Mesenchymal stem cell (in vitro differentiated cells and primary cell): ENCODE results near the gene H1-8.

Experiments used
- DNase-seq: peaks from one replicate; pipeline ENCODE4 v3.0.0-alpha.2; 2013
- H2AFZ ChIP-seq: one replicate; pipeline ENCODE4 v1.6.1; 2013; ENCODE audit warnings: low read depth, mild to moderate bottlenecking, control low read depth, inconsistent platforms, low read length, moderate library complexity
- H2AK5ac ChIP-seq: 2 replicates; pipeline ENCODE4 v1.6.1; 2013; ENCODE audit warnings: low read length, moderate library complexity, mild to moderate bottlenecking, inconsistent platforms; ENCODE audit not compliant: severe bottlenecking
- H2BK120ac ChIP-seq: one replicate; pipeline ENCODE4 v1.6.1; 2013; ENCODE audit warnings: low read depth, mild to moderate bottlenecking, inconsistent platforms, low read length, moderate library complexity
- H2BK12ac ChIP-seq, 2 experiments: one replicate each; pipeline ENCODE4 v1.6.1; 2013; ENCODE audit warnings: inconsistent platforms in 2 of 2, low read length in 2 of 2, mild to moderate bottlenecking in 2 of 2, moderate library complexity in 2 of 2, control low read depth in 1 of 2
- H2BK15ac ChIP-seq: one replicate; pipeline ENCODE4 v1.6.1; 2013; ENCODE audit warnings: mild to moderate bottlenecking, low read depth, inconsistent platforms; ENCODE audit not compliant: poor library complexity, severe bottlenecking
- H2BK5ac ChIP-seq: 2 replicates; pipeline ENCODE4 v1.6.1; 2013; ENCODE audit warnings: low read depth, mild to moderate bottlenecking, low read length, control low read depth, inconsistent platforms; ENCODE audit not compliant: poor library complexity, severe bottlenecking
- H3K14ac ChIP-seq, 2 experiments: one replicate each; pipeline ENCODE4 v1.6.1; 2013; ENCODE audit warnings: inconsistent platforms in 2 of 2, low read length in 2 of 2, control low read depth in 1 of 2, mild to moderate bottlenecking in 1 of 2, moderate library complexity in 1 of 2
- H3K18ac ChIP-seq, 2 experiments: one replicate each; pipeline ENCODE4 v1.6.1; 2013; ENCODE audit warnings: inconsistent platforms in 2 of 2, low read length in 2 of 2, control low read depth in 1 of 2, low read depth in 1 of 2, mild to moderate bottlenecking in 1 of 2
- H3K23ac ChIP-seq, 2 experiments: one replicate each; pipeline ENCODE4 v1.6.1; 2013; ENCODE audit warnings: inconsistent platforms in 2 of 2, low read length in 2 of 2, mild to moderate bottlenecking in 2 of 2, moderate library complexity in 2 of 2, control low read depth in 1 of 2
- H3K27ac ChIP-seq: 2 replicates; pipeline ENCODE4 v1.5.1; 2013; ENCODE audit warnings: mild to moderate bottlenecking, moderate library complexity, low read length, control low read depth, inconsistent platforms; ENCODE audit not compliant: poor library complexity, severe bottlenecking
- H3K27me3 ChIP-seq, 2 experiments: 2 replicates each; pipeline versions ENCODE4 v1.6.1 to v1.7.0; 2013; ENCODE audit warnings: low read length in 2 of 2, mild to moderate bottlenecking in 2 of 2, moderate library complexity in 2 of 2, control low read depth in 1 of 2, inconsistent platforms in 1 of 2; ENCODE audit not compliant: control insufficient read depth in 1 of 2, insufficient read depth in 1 of 2
- H3K36me3 ChIP-seq, 2 experiments: 2 replicates each; pipeline versions ENCODE4 v1.6.1 to v1.7.0; 2013; ENCODE audit warnings: low read length in 2 of 2, control low read depth in 1 of 2, inconsistent platforms in 1 of 2, low read depth in 1 of 2, mild to moderate bottlenecking in 1 of 2; ENCODE audit not compliant: insufficient read depth in 2 of 2, control insufficient read depth in 1 of 2
- H3K4ac ChIP-seq, 2 experiments: one replicate each; pipeline ENCODE4 v1.6.1; 2013; ENCODE audit warnings: inconsistent platforms in 2 of 2, low read length in 2 of 2, mild to moderate bottlenecking in 2 of 2, moderate library complexity in 2 of 2, control low read depth in 1 of 2, low read depth in 1 of 2
- H3K4me1 ChIP-seq: 2 replicates; pipeline ENCODE4 v1.6.1; 2013; ENCODE audit warnings: low read depth, low read length, control low read depth; ENCODE audit not compliant: control insufficient read depth, insufficient read depth
- H3K4me2 ChIP-seq: 2 replicates; pipeline ENCODE4 v1.6.1; 2013; ENCODE audit warnings: low read length, mild to moderate bottlenecking, inconsistent platforms; ENCODE audit not compliant: poor library complexity, severe bottlenecking
- H3K4me3 ChIP-seq, 2 experiments: 2 replicates each; pipeline versions ENCODE4 v1.5.1 to v1.7.0; 2013; ENCODE audit warnings: low read length in 2 of 2, mild to moderate bottlenecking in 2 of 2, control low read depth in 1 of 2, low read depth in 1 of 2; ENCODE audit not compliant: insufficient read depth in 1 of 2
- H3K79me1 ChIP-seq: replicated peaks from 2 replicates; pipeline ENCODE4 v1.6.1; 2013; ENCODE audit warnings: mild to moderate bottlenecking, control low read depth, low read length, inconsistent platforms; ENCODE audit not compliant: poor library complexity, severe bottlenecking
- H3K9ac ChIP-seq: 2 replicates; pipeline ENCODE4 v1.7.0; 2013; ENCODE audit warnings: mild to moderate bottlenecking, low read length, moderate library complexity
- H3K9me3 ChIP-seq: 2 replicates; pipeline ENCODE4 v1.7.0; 2013; ENCODE audit warnings: mild to moderate bottlenecking, low read length; ENCODE audit not compliant: control insufficient read depth
- H4K8ac ChIP-seq: one replicate; pipeline ENCODE4 v1.6.1; 2013; ENCODE audit warnings: inconsistent platforms, mild to moderate bottlenecking, low read length, moderate library complexity
- H4K91ac ChIP-seq: one replicate; pipeline ENCODE4 v1.6.1; 2013; ENCODE audit warnings: mild to moderate bottlenecking, low read length, inconsistent platforms
- WGBS: methylation state at CpG from one replicate; pipeline ENCODE4 v1.1.7; 2013; ENCODE audit warnings: mixed read lengths; 5-methylcytosine and 5-hydroxymethylcytosine counted together

The H1-8 gene

GRCh38 chr3:129505341-129505740 is 37.6 kb upstream of the H1-8 start:
- H3K4me2 ChIP-seq: no peak overlapping the region
- H2BK120ac ChIP-seq: no peak overlapping the region
- H3K36me3 ChIP-seq: peaks cover 40 to 82% of the 10 kb centered on the region in 2 experiments
- H3K4ac ChIP-seq: no peak overlapping the region
- no peak overlapping the region for H4K91ac ChIP-seq
- H3K27ac ChIP-seq: no peak overlapping the region
- no peak for DNase-seq
- H4K8ac ChIP-seq: no peak overlapping the region
- no peaks in the 10 kb centered on the region for H3K27me3 ChIP-seq
- no peak overlapping the region for H3K4me3 ChIP-seq
- no peak overlapping the region for H2BK15ac ChIP-seq
- WGBS: 96% methylated on average over 6 of the region's 6 CpGs
- H3K23ac ChIP-seq: no peak overlapping the region
- no peak overlapping the region for H3K18ac ChIP-seq
- no peak overlapping the region for H2AK5ac ChIP-seq
- no peak overlapping the region for H2AFZ ChIP-seq
- no peaks in the 10 kb centered on the region for H3K79me1 ChIP-seq
- no peak overlapping the region for H2BK5ac ChIP-seq
- H3K9me3 ChIP-seq: no peaks in the 10 kb centered on the region
- no peak overlapping the region for H3K9ac ChIP-seq
- H3K14ac ChIP-seq: no peak overlapping the region
- H2BK12ac ChIP-seq: no peak overlapping the region
- peaks cover 5% of the 10 kb centered on the region for H3K4me1 ChIP-seq

GRCh38 chr3:129506231-129506742 is 36.7 kb upstream of the H1-8 start:
- 93% methylated on average over 9 of the region's 9 CpGs for WGBS
- peaks cover 40 to 78% of the 10 kb centered on the region in 2 experiments for H3K36me3 ChIP-seq
- H2AFZ ChIP-seq: no peak overlapping the region

GRCh38 chr3:129507181-129507831 is 35.7 kb upstream of the H1-8 start:
- Histone ChIP-seq H3K4me2 (no peak overlapping the region), H3K9me3 (no peaks in the 10 kb centered on the region), H3K79me1 (no peaks in the 10 kb centered on the region), H2AFZ (no peak overlapping the region), H3K4me3 (no peak overlapping the region), H4K8ac (peak overlapping the region; percentile 31), H3K36me3 (peaks cover 38 to 79% of the 10 kb centered on the region in 2 experiments), H2BK120ac (no peak overlapping the region), H2BK15ac (no peak overlapping the region), H3K23ac (no peak overlapping the region), H2AK5ac (no peak overlapping the region), H3K14ac (no peak overlapping the region), H3K27me3 (no peaks in the 10 kb centered on the region), H3K4me1 (peaks cover 2% of the 10 kb centered on the region), H3K27ac (no peak overlapping the region), H3K9ac (no peak overlapping the region), H2BK5ac (no peak overlapping the region), H2BK12ac (no peak overlapping the region), H4K91ac (no peak overlapping the region), H3K4ac (no peak overlapping the region), H3K18ac (no peak overlapping the region)
- DNase-seq: no peak
- 96% methylated on average over 7 of the region's 9 CpGs for WGBS

More at GRCh38 chr3:129506231-129506742, 36.7 kb upstream of the H1-8 start:
- no peak overlapping the region for H2BK12ac ChIP-seq
- no peaks in the 10 kb centered on the region for H3K27me3 ChIP-seq
- H2BK5ac ChIP-seq: no peak overlapping the region
- no peak overlapping the region for H3K9ac ChIP-seq
- H3K4ac ChIP-seq: no peak overlapping the region
- no peak overlapping the region for H4K8ac ChIP-seq
- H3K79me1 ChIP-seq: no peaks in the 10 kb centered on the region
- H3K9me3 ChIP-seq: no peaks in the 10 kb centered on the region
- no peak overlapping the region for H3K18ac ChIP-seq
- peaks cover 2% of the 10 kb centered on the region for H3K4me1 ChIP-seq
- H3K14ac ChIP-seq: no peak overlapping the region
- H2BK15ac ChIP-seq: no peak overlapping the region
- no peak overlapping the region for H2BK120ac ChIP-seq
- H3K23ac ChIP-seq: no peak overlapping the region
- no peak for DNase-seq
- no peak overlapping the region for H3K27ac ChIP-seq
- H4K91ac ChIP-seq: no peak overlapping the region
- no peak overlapping the region for H3K4me2 ChIP-seq
- H3K4me3 ChIP-seq: no peak overlapping the region
- H2AK5ac ChIP-seq: no peak overlapping the region

- Histone ChIP-seq H3K14ac (no peak overlapping the region), H2BK5ac (no peak overlapping the region), H3K4me2 (no peak overlapping the region), H3K18ac (no peak overlapping the region), H3K9ac (no peak overlapping the region), H3K27ac (no peak overlapping the region), H2BK120ac (no peak overlapping the region), H3K36me3 (peaks cover 58% of the 10 kb centered on the region in 2 experiments), H4K8ac (no peak overlapping the region), H2AFZ (no peak overlapping the region), H3K27me3 (no peaks in the 10 kb centered on the region), H3K4me3 (no peak overlapping the region), H3K23ac (no peak overlapping the region), H4K91ac (no peak overlapping the region), H2AK5ac (no peak overlapping the region), H3K79me1 (no peaks in the 10 kb centered on the region), H3K9me3 (no peaks in the 10 kb centered on the region), H3K4ac (no peak overlapping the region), H2BK12ac (no peak overlapping the region), H2BK15ac (no peak overlapping the region), H3K4me1 (no peaks in the 10 kb centered on the region)
- no peak for DNase-seq
Measured at GRCh38 chr3:129512595-129512994, 30.4 kb upstream of the H1-8 start.
